DND-41 (cell line): Measurements from ENCODE around the gene NFIA.

ENCODE experiments used
- EZH2 ChIP-seq: IDR thresholded peaks from 3 replicates; pipeline ENCODE4 v1.6.1; 2012; ENCODE audit warnings: borderline replicate concordance, low read depth, mild to moderate bottlenecking, moderate library complexity, low read length, inconsistent platforms; ENCODE audit not compliant: severe bottlenecking
- TF ChIP-seq, protein P1 (sequence below): IDR thresholded peaks from 2 replicates; pipeline ENCODE4 v1.5.1; 2012; ENCODE audit warnings: borderline replicate concordance, low read length, moderate library complexity, mild to moderate bottlenecking; ENCODE audit not compliant: poor library complexity, severe bottlenecking; ENCODE audit errors: extremely low read depth

DNA sequence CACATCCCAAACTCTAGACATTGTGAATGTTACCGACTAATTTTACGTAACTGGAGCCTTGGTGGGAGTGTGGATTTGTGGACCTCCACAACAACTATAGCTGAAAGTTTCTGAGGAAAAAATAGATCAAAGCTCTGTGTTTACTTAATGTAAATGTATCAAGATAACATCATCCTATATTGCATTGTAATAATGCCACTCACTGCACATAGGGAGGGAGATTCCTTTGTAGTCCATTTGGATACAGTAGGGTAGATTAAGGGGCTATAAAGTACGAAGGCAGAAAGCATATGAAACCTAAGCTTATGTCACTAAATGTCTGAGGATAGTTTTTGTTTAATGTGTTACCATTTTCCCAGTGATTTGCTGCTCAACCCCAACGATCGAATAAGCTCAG lies 369.2 kb downstream of the NFIA start:
- TF ChIP-seq EZH2 = no peak
- TF ChIP-seq, protein P1, sequence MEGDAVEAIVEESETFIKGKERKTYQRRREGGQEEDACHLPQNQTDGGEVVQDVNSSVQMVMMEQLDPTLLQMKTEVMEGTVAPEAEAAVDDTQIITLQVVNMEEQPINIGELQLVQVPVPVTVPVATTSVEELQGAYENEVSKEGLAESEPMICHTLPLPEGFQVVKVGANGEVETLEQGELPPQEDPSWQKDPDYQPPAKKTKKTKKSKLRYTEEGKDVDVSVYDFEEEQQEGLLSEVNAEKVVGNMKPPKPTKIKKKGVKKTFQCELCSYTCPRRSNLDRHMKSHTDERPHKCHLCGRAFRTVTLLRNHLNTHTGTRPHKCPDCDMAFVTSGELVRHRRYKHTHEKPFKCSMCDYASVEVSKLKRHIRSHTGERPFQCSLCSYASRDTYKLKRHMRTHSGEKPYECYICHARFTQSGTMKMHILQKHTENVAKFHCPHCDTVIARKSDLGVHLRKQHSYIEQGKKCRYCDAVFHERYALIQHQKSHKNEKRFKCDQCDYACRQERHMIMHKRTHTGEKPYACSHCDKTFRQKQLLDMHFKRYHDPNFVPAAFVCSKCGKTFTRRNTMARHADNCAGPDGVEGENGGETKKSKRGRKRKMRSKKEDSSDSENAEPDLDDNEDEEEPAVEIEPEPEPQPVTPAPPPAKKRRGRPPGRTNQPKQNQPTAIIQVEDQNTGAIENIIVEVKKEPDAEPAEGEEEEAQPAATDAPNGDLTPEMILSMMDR = no peak
